GM12878 (cell line): ENCODE measurements around the gene NGRN. TPM values are rescaled to one million over a fixed set of nuclear protein-coding genes. Genes with fewer than 3 reads are reported as not detected.

ENCODE experiments used
- ATAC-seq: fragments of 200-7000 bp; cut with Tn5 transposase; 3 replicates; pipeline ENCODE4 v1.9.1; 2020; ENCODE audit warnings: mild to moderate bottlenecking, moderate library complexity
- BruUV-seq: library from RNA; stranded (reverse); fragments of 400-500 nt; replicated peaks from 2 replicates; lab custom pipeline; 2021; lab: Mats Ljungman, UMichigan
- CTCF ChIA-PET: fragments of 300-600 bp; sonication (Branson Sonifier 250); formaldehyde crosslinking; extraction: SDS; loops from one replicate; lab custom pipeline; 2021; ENCODE audit warnings: inconsistent platforms; lab: Yijun Ruan, JAX
- POLR2A ChIA-PET: fragments of 350-600 bp; formaldehyde crosslinking; extraction: SDS; loops from one replicate; lab custom pipeline; 2021; ENCODE audit warnings: inconsistent platforms; lab: Charles Lee
- RAD21 ChIA-PET: fragments of 300-600 bp; sonication (Branson Sonifier 250); formaldehyde crosslinking; loops from one replicate; lab custom pipeline; 2023; ENCODE audit warnings: antibody characterized with exemption; ENCODE audit not compliant: unreplicated experiment; lab: Charles Lee
- SMC1A ChIA-PET: fragments of 300-600 bp; sonication (Branson Sonifier 250); formaldehyde crosslinking; loops from one replicate; lab custom pipeline; 2023; ENCODE audit not compliant: unreplicated experiment, uncharacterized antibody; lab: Charles Lee
- DNase-seq: peaks from one replicate; pipeline ENCODE4 v3.0.0-alpha.2; 2011; ENCODE audit warnings: low read depth, low spot score
- FAIRE-seq: peaks from 3 replicates; lab custom pipeline; 2011; peaks lifted over from hg19 to GRCh38; lab: Jason Lieb, UNC
- H2AFZ ChIP-seq: 2 replicates; pipeline ENCODE4 v1.6.0; 2011; ENCODE audit warnings: low read depth, low read length, control low read depth; ENCODE audit not compliant: control insufficient read depth
- H3K27ac ChIP-seq: 2 replicates; pipeline ENCODE4 v1.5.1; 2011; ENCODE audit warnings: control low read depth; ENCODE audit not compliant: control insufficient read depth, insufficient read depth
- H3K27me3 ChIP-seq, 2 experiments: replicated peaks in 1 of 2; 2 replicates each; pipeline versions ENCODE4 v1.6.0 to v1.6.1; 2011; ENCODE audit warnings: low read length in 1 of 2; ENCODE audit not compliant: control insufficient read depth in 2 of 2, insufficient read depth in 2 of 2
- H3K36me3 ChIP-seq, 2 experiments: 2 replicates each; pipeline ENCODE4 v1.5.1; 2011; ENCODE audit warnings: low read length in 1 of 2; ENCODE audit not compliant: control insufficient read depth in 2 of 2, insufficient read depth in 2 of 2
- H3K4me1 ChIP-seq: 2 replicates; pipeline ENCODE4 v1.6.1; 2011; ENCODE audit warnings: mild to moderate bottlenecking, low read length, moderate library complexity, mixed read lengths; ENCODE audit not compliant: control insufficient read depth, insufficient read depth
- H3K4me2 ChIP-seq: 2 replicates; pipeline ENCODE4 v1.6.0; 2011; ENCODE audit warnings: control low read depth; ENCODE audit not compliant: control insufficient read depth, insufficient read depth
- H3K4me3 ChIP-seq: fragments of 200-600 bp; sonication (generic); 2 replicates; pipeline ENCODE4 v1.5.1; 2016
- H3K79me2 ChIP-seq: 2 replicates; pipeline ENCODE4 v1.6.0; 2011; ENCODE audit warnings: low read length; ENCODE audit not compliant: control insufficient read depth, insufficient read depth
- H3K9ac ChIP-seq: 2 replicates; pipeline ENCODE4 v1.8.0; 2011; ENCODE audit warnings: low read length, control low read depth, mixed read lengths; ENCODE audit not compliant: control insufficient read depth, insufficient read depth
- H3K9me3 ChIP-seq: replicated peaks from 3 replicates; pipeline ENCODE4 v1.5.1; 2011; ENCODE audit warnings: mild to moderate bottlenecking, low read length; ENCODE audit not compliant: control insufficient read depth, insufficient read depth
- H4K20me1 ChIP-seq: 2 replicates; pipeline ENCODE4 v1.6.0; 2011; ENCODE audit not compliant: control insufficient read depth, insufficient read depth
- BHLHE40 ChIP-seq, 2 experiments: fragments of 450-650 bp in 1 of 2; IDR thresholded peaks; 2 replicates each; pipeline ENCODE4 v1.6.1; 2011 to 2017; ENCODE audit warnings: low read depth in 2 of 2, borderline replicate concordance in 1 of 2, improper control_type of control experiment in 1 of 2, low read length in 1 of 2, mild to moderate bottlenecking in 1 of 2
- CHD4 ChIP-seq: fragments of 200-600 bp; sonication (generic); IDR thresholded peaks from 2 replicates; pipeline ENCODE4 v1.6.1; 2016; ENCODE audit warnings: mild to moderate bottlenecking
- GATAD2B ChIP-seq: fragments of 450-650 bp; conservative IDR thresholded peaks from 2 replicates; pipeline ENCODE4 v1.6.1; 2017; ENCODE audit warnings: low read depth, mild to moderate bottlenecking, moderate library complexity
- JUNB ChIP-seq: IDR thresholded peaks from 2 replicates; pipeline ENCODE4 v1.6.1; 2016; ENCODE audit warnings: antibody characterized with exemption, mild to moderate bottlenecking
- POU2F2 ChIP-seq: IDR thresholded peaks from 3 replicates; pipeline ENCODE4 v1.6.1; 2011; ENCODE audit warnings: low read depth, mild to moderate bottlenecking, low read length, borderline replicate concordance
- RAD21 ChIP-seq: IDR thresholded peaks from 2 replicates; pipeline ENCODE4 v1.6.1; 2011; ENCODE audit warnings: mild to moderate bottlenecking, low read depth, low read length, moderate library complexity; ENCODE audit not compliant: insufficient read depth
- TAF1 ChIP-seq: IDR thresholded peaks from 2 replicates; pipeline ENCODE4 v1.6.1; 2011; ENCODE audit warnings: mild to moderate bottlenecking, low read depth, low read length, borderline replicate concordance
- WGBS: methylation state at CpG from one replicate; pipeline ENCODE4 v1.1.6; 2016; ENCODE audit warnings: low lambda C conversion rate; ENCODE audit not compliant: insufficient replicate concordance, insufficient coverage; ENCODE audit errors: missing lambda C conversion rate; 5-methylcytosine and 5-hydroxymethylcytosine counted together
- in situ Hi-C: fragments of 300-500 bp; cut with MboI; formaldehyde crosslinking; loops from 9 replicates; pipeline ENCODE4 v1.14.3; 2018; ENCODE audit warnings: mixed read lengths
- intact Hi-C: fragments of 100-400 bp; cut with micrococcal nuclease; formaldehyde crosslinking; loops from one replicate; pipeline ENCODE4 v1.14.2; 2022; ENCODE audit not compliant: unreplicated experiment
- polyA plus RNA-seq, 11 experiments: library from polyadenylated mRNA; depleted of rRNA in 4 of 11; unstranded in 6 of 11; stranded (reverse) in 5 of 11; fragments of >200 nt; fragmentation: Nextera tagmentation in 4 of 11; fragmentation: Illumina TruSeq in 1 of 11; extraction: Ambion mirVana in 4 of 11; extraction: Trizol in 1 of 11; gene quantifications; 1 replicate in 1 of 11; 2 replicates in 10 of 11; pipeline versions ENCODE4 v1.2.1 to v1.2.3, GENCODE V29; 2011 to 2016; ENCODE audit warnings: inconsistent platforms in 2 of 11, missing spikeins in 2 of 11, low read depth in 1 of 11
- total RNA-seq, 4 experiments: library from RNA; depleted of rRNA in 3 of 4; stranded (reverse); fragments of >200 nt in 3 of 4; fragmentation: Illumina TruSeq in 1 of 4; extraction: Trizol in 1 of 4; gene quantifications; 2 replicates each; pipeline versions ENCODE4 v1.2.1 to v1.2.3, GENCODE V29; 2013 to 2021
- TF ChIP-seq, protein P1 (sequence below): IDR thresholded peaks from 2 replicates; pipeline ENCODE4 v1.6.1; 2011; ENCODE audit warnings: mild to moderate bottlenecking, low read depth, low read length, moderate library complexity; ENCODE audit not compliant: insufficient replicate concordance

Gene NGRN
- total and polyA plus RNA-seq, 10 of the 15 experiments (the other 5 are each of a cell fraction or from before 2014, with no cell fraction given), result 5.8 to 31.3 (median 23.2) TPM

GRCh38 chr15:90309020-90309419, 43.5 kb downstream of the NGRN start:
- Histone ChIP-seq H3K79me2 (no peaks in the 10 kb centered on the region), H3K27ac (no peak overlapping the region), H3K4me2 (no peak overlapping the region), H3K4me3 (no peak overlapping the region), H3K9me3 (no peaks in the 10 kb centered on the region), H4K20me1 (no peaks in the 10 kb centered on the region), H3K9ac (no peak overlapping the region), H3K36me3 (no peaks in the 10 kb centered on the region), H3K27me3 (no peaks in the 10 kb centered on the region), H3K4me1 (peaks cover 15% of the 10 kb centered on the region), H2AFZ (no peak overlapping the region)
- TF ChIP-seq POU2F2, result no peak
- peak in 1 of 2 experiments; percentile 37; a peak in 1 of 4 replicates for TF ChIP-seq BHLHE40 (IDR thresholded peaks at IDR 0.05; ENCODE audit: borderline replicate concordance in 1 of 2, low read depth in 2 of 2, low read length in 1 of 2)
- TF ChIP-seq GATAD2B, result no peak
- TF ChIP-seq JUNB, result 0 out of 2 replicates have a peak, but pooled peaks have one; percentile 12
- TF ChIP-seq CHD4, result no peak
- TF ChIP-seq RAD21, result no peak
- TF ChIP-seq TAF1, result no peak
- TF ChIP-seq, protein P1, sequence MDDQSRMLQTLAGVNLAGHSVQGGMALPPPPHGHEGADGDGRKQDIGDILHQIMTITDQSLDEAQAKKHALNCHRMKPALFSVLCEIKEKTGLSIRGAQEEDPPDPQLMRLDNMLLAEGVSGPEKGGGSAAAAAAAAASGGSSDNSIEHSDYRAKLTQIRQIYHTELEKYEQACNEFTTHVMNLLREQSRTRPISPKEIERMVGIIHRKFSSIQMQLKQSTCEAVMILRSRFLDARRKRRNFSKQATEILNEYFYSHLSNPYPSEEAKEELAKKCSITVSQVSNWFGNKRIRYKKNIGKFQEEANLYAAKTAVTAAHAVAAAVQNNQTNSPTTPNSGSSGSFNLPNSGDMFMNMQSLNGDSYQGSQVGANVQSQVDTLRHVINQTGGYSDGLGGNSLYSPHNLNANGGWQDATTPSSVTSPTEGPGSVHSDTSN, result no peak
- DNase-seq (no peak), FAIRE-seq (no peak), ATAC-seq (no peak)
- ChIA-PET RAD21 (interaction anchor here (1.4 kb wide), 1 partner anchor 16 kb away, joined by 4 read pairs; no protein-coding TSS in a partner anchor), CTCF (interaction anchor here (3.2 to 9.6 kb wide), 3 partner anchors 8 to 17 kb away, joined by 17 to 142 read pairs (median 17); no protein-coding TSS in a partner anchor), POLR2A (no interaction called here), SMC1A (interaction anchor here (1.2 to 9.2 kb wide), 2 partner anchors 11 to 290 kb away, joined by 3 to 90 read pairs; no protein-coding TSS in a partner anchor)
- 98% methylated on average over 4 of the region's 4 CpGs for WGBS
- in situ Hi-C loops (no loop called here), intact Hi-C loops (no loop called here)
- BruUV-seq, result no TSS peak
